Measurements from ENCODE around the gene WNT5A. TPM values are rescaled to one million over a fixed set of nuclear protein-coding genes. Genes with fewer than 3 reads are reported as not detected.
"Not testable (repeated sequence)": the region's sequence is repeated elsewhere in the genome, so short reads cannot be mapped to it uniquely, and the experiment has no call there.

WNT5A gene
- total RNA-seq, 2 donors from 2014 or later: 3.2 to 4.0 TPM

DNA sequence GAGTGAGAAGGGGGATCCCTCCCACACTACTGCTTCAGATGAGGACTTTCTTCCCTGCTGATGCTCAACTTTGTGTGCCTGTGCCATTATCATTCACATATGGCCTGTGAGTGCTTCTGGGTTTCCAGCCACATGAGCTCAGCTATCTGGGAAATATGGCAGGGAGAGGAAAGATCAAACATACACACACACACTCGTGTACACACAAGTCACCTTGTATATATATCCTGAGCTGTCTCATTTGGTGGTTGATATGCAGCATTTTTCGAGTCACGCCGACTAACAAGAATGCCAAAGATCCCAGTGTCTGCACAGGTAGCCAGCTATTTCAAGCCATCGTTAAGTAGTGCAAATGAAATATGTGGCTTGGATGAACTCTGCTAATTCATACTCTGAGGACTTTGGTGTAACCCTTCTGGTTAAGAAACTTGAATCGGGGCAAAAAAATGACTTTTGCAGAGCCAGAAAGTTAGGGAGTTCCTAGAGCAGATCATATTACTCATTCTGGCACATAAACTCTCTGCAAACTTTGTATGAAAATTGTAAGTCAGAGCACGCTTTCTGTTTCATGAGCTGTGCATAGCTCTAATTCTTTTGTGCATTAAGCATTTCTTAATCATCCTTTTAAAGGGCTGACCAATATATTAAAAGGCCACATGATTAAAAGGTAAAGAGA is 24.9 kb upstream of the WNT5A start:
- DNase-seq (no peak), ATAC-seq (no peak)
- intact Hi-C loops (cut with DNase I, micrococcal nuclease): no loop called here

DNA sequence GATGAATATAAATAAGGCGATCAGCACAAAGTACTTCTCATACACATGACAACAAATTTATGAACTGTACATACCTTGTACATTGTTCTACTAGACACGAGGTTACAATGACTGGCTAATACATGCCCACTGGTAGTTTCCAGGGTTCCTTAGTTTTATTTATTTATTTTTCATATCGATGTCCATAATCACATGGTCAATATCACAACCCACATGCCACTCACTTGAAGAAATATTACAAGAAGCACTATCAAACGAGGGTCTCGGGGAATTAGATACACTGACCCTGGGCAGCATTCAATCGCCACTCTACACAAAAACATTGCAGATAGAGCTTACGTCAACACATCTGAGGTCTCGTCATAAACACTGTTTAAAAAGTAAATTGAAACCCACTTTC is 21.2 kb upstream of the WNT5A start:
- intact Hi-C loops (cut with DNase I, micrococcal nuclease): no loop called here
- DNase-seq (no peak), ATAC-seq (no peak)

- DNase-seq: no peak
- intact Hi-C loops (cut with DNase I, micrococcal nuclease): no loop called here
- no peak for ATAC-seq
Measured at GRCh38 chr3:55507808-55508207, 20.7 kb upstream of the WNT5A start.

- DNase-seq (no peak), ATAC-seq (no peak)
- intact Hi-C loops (cut with DNase I, micrococcal nuclease): no loop called here
Measured at GRCh38 chr3:55505776-55506175, 18.7 kb upstream of the WNT5A start.

- intact Hi-C loops (cut with DNase I, micrococcal nuclease): not testable (repeated sequence)
- DNase-seq: peak in 1 of 2 donors; percentile 41
- peak; percentile 78 for ATAC-seq
Measured at GRCh38 chr3:55505102-55505501, 18.0 kb upstream of the WNT5A start.

DNA sequence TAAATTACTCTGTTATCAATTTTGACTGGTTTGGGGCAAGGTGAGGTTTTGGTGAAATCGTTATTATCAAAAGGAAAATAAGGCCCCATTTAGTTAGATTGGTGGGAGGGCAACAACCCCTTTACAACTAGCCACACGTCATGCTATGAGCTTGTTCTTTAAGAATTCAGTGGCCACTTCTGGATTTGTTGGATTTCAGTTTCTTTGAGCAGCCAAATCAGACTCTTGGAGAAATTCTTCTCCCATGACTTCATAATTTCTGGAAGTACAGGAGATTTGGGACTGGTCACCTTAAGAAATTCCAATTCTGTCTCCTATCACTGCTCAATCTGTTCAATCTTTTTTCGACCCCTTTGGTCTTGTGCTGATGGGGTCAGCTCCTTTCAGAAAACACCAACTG is 14.8 kb upstream of the WNT5A start:
- no peak for DNase-seq
- no peak for ATAC-seq
- intact Hi-C loops (cut with DNase I, micrococcal nuclease): no loop called here

DNA sequence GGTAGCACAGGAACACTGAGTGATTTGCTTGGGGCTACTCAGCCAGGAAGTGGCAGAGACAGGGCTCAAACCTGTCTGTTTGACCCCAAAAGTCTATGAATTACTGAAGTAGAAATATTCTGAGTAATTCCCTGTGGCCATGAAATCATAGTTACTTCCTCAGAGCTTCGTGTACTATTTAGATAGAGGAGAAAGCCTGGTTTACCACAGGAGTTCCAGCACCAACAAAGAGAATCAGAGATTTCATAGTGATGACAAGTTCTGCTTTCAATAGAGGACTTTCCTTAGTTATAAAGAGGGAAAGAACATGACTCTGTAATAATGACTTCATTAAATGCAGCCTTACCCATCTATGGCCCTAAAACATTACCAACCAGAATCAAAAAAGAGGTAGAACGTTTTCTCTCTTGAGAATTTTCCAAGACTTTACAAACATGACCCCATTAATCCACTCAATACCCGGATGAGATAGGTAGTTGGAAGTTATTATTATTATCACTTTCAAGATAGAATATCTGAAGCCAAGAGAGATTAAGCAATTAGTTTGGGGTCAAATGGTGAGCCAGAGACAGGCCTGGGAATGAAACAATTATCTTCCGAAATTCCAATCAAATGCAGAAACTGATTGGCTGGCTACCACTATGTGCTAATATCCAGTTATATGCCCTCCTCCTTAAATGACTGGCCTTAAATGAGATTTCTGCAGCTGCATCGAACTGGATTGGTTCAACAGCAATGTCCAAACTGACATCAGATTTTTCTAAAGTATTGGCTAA is 13.6 kb upstream of the WNT5A start:
- ATAC-seq: no peak

DNA sequence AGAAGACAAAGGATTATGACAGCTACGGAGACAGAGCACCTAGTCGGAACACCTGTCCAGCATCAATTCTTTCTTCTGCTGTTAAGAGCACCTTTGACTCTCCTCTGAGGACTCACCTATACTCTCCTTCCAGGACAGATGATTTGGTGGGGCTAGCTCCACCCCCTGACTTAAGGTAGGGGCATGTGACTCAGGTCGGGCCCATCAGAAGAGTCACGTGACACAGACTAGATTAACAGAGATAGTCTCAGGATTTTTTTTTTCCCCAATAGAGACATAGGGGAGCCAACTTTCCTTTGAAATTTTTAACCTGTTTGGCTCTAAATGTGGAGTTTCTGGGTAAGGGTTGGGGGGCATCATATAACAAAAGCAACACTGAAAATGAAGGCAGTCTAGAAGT is 11.4 kb upstream of the WNT5A start:
- no peak for DNase-seq
- intact Hi-C loops (cut with DNase I, micrococcal nuclease): no loop called here
- no peak for ATAC-seq

More for the DNA sequence above, 13.6 kb upstream of the WNT5A start:
- intact Hi-C loops (cut with DNase I, micrococcal nuclease): no loop called here
- no peak for DNase-seq

DNA sequence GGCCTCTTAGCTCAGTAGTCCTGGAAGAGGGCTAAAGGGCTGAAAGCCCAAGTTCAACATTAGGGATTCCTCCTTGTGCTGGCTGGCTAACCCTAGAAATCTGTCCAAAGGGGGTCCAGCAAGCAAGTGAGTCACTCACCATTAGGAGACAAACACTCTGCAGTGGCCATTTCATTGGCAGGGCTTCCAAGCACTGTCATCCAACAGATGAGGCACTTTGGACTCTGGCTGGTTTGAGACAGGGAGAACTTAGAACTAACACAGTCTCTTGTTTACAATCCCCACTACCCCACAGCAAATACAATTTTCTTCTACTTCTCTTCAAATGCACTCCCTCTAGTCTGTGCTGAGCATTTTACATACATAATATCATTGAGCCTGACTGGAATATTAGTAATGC is 10.1 kb upstream of the WNT5A start:
- DNase-seq (no peak), ATAC-seq (no peak)
- intact Hi-C loops (cut with DNase I, micrococcal nuclease): no loop called here

GRCh38 chr3:55494976-55495375 is 7.9 kb upstream of the WNT5A start:
- intact Hi-C loops (cut with DNase I, micrococcal nuclease): no loop called here
- no peak for ATAC-seq

GRCh38 chr3:55492976-55493375 is 5.9 kb upstream of the WNT5A start:
- intact Hi-C loops (cut with DNase I, micrococcal nuclease): no loop called here
- DNase-seq (no peak), ATAC-seq (no peak)

More at GRCh38 chr3:55494976-55495375, 7.9 kb upstream of the WNT5A start:
- DNase-seq: no peak

- DNase-seq: peak in 1 of 2 donors; percentile 52
- peak; percentile 80 for ATAC-seq
- intact Hi-C loops (cut with DNase I, micrococcal nuclease): no loop called here
Measured at GRCh38 chr3:55491296-55491816, 4.2 kb upstream of the WNT5A start.

- intact Hi-C loops (cut with DNase I, micrococcal nuclease): no loop called here
- DNase-seq (no peak), ATAC-seq (no peak)
Measured at GRCh38 chr3:55490276-55490913, 3.3 kb upstream of the WNT5A start.

DNA sequence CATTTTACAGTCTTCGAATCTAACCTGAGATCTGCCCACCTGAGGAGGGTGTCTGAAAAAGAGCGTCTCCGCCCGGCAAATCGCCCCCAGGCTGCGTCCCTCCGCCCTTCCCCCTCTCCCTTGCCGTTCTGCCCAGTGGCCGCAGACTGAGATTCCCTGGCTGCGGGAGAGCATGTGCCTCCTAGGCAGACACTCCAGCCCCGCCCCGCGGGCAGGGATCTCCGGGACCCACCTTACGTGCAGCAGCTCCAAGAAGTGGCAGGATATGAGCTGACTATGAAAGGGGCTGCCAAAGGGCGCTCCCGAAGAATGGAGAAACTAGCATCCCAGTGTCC is 2.7 kb upstream of the WNT5A start:
- ATAC-seq: no peak
- DNase-seq: peak; percentile 31 to 48
- intact Hi-C loops (cut with DNase I, micrococcal nuclease): loop anchor here in 1 of 2 donors (10.0 kb wide), 2 partner anchors 235 to 755 kb away; no protein-coding TSS in a partner anchor

- ATAC-seq (peak; percentile 30), DNase-seq (peak; percentile 63 to 67)
- intact Hi-C loops (cut with DNase I, micrococcal nuclease): loop anchor here in 1 of 2 donors (10.0 kb wide), 2 partner anchors 236 to 756 kb away; no protein-coding TSS in a partner anchor
Measured at GRCh38 chr3:55488398-55489055, 1.4 kb upstream of the WNT5A start.

DNA sequence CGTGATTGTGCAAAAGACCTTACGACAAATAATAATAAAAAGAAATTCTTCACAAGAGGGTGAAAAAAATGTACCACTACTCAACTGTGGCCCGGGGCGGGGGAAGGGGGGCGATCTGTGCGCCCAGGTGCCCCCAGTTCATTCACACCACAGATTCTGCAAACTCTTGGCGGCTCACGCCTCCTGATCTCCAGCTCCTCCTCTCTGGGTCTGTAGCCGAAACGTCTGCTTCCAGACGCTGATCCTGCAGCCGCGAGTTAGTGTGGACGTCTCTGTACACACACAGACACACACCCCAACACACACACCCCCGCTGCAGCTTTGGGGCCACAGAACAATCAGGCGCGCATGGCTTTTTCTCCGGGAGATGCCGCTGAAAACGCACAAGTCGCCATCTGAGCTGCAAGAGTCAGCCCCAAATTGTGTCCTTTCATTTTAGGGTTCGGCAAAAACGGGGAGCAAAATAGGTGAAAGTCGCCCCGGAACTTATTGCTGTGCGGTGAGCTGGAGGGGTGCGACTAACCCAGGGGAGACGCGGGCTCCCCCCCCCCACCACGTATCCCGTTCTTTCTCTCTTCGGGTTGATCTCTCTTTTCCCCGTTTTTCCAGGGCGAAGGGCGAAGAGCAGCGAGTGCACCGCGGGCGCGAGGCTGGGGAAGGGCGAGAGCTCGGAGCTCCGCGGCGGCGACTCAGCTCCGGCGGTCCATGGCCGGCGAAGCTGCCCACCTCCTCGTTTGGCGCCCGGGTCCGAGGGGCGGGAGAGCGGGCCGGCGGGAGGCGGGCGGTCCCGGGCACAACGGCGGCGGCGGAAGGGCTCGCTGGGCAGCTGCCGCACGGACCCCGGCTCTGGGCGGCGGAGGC is 505 bp upstream of the WNT5A start:
- intact Hi-C loops (cut with DNase I, micrococcal nuclease): loop anchor here in 1 of 2 donors (10.0 kb wide), 2 partner anchors 237 to 757 kb away; no protein-coding TSS in a partner anchor

DNA sequence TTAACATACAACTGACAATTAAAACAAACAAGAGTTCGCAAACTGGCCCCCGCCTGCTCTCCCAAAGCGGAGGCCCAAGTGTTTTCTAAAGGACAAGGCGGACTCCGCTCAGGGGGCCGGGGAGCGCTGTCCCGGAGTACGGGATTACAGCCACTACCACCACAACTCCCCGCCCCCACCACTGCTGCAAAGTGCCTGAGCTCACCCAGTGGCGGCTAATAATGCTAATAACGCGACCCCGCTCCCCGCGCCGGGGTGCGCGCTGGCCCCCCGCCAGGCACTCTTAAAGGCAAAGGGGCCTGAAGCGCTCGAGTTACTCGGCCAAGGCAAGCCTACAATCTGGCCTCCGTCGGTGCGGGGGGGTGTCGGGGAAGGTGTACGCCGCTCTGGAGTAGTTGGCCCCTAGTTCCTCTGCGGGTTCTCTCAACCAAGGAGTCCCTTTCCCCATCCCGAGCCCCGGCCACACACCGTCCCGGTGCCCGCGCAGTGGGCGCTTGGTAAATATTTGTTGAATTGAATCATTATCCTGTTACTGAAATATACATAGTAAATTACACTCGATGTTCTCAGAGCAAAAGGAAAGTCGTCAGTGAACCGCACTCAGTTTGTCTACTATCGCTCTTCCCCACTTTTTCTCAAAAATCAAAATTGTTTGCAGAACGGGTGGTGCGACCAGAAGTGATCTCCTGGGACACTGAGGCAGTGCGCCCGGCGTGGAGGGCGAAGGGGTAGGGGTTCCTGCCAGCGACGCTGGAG is 827 bp downstream of the WNT5A start:
- DNase-seq (peak; percentile 50 to 58), ATAC-seq (peak; percentile 11)
- intact Hi-C loops (cut with DNase I, micrococcal nuclease): loop anchor here in 1 of 2 donors (10.0 kb wide), 2 partner anchors 239 to 759 kb away; no protein-coding TSS in a partner anchor

More for the DNA sequence above, 505 bp upstream of the WNT5A start:
- ATAC-seq: no peak
- peak; percentile 38 to 50 for DNase-seq

Measured in left colon (tissue), 2 donors.